Measurements from ENCODE around the gene ARHGEF33.

The ARHGEF33 gene

GRCh38 chr2:38889575-38889974 is at the start of gene ARHGEF33:
ARHGEF33 (plus strand) TSS chr2:38889875; CDS start chr2:38919448, 29,573 bp downstream.
- H3K4me3 ChIP-seq (replicated peaks; ENCODE audit: low read depth, low read length), result no peak within 1 kb of the TSS
- no peak for DNase-seq (ENCODE audit: extremely low read depth, low read depth)
- TF ChIP-seq, protein P1, sequence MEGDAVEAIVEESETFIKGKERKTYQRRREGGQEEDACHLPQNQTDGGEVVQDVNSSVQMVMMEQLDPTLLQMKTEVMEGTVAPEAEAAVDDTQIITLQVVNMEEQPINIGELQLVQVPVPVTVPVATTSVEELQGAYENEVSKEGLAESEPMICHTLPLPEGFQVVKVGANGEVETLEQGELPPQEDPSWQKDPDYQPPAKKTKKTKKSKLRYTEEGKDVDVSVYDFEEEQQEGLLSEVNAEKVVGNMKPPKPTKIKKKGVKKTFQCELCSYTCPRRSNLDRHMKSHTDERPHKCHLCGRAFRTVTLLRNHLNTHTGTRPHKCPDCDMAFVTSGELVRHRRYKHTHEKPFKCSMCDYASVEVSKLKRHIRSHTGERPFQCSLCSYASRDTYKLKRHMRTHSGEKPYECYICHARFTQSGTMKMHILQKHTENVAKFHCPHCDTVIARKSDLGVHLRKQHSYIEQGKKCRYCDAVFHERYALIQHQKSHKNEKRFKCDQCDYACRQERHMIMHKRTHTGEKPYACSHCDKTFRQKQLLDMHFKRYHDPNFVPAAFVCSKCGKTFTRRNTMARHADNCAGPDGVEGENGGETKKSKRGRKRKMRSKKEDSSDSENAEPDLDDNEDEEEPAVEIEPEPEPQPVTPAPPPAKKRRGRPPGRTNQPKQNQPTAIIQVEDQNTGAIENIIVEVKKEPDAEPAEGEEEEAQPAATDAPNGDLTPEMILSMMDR (IDR thresholded peaks at IDR 0.05; ENCODE audit: low read depth, low read length, missing control alignments), result no peak

DNA sequence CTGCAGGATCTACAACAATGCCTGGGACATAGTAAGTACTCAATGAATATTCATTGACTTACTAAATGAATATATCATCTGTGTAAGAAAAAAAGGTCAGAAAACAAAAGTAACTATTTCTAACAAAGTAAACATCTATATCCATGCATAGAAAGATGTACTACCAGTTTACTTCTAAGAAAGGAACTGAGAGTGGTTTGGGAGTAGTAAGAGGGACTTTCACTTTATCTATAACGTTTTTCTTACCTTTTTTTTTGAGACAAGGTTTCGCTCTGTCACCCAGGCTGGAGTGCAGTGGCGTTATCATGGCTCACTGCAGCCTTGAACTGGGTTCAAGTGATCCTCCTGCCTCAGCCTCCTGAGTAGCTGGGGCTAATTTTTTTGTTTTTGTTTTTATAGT is 39.6 kb upstream of the ARHGEF33 start:
- DNase-seq (ENCODE audit: extremely low read depth, low read depth), result no peak
- no peak overlapping the region for H3K4me3 ChIP-seq (replicated peaks; ENCODE audit: low read depth, low read length)
- TF ChIP-seq, protein P1 (IDR thresholded peaks at IDR 0.05; ENCODE audit: low read depth, low read length, missing control alignments), result no peak

DNA sequence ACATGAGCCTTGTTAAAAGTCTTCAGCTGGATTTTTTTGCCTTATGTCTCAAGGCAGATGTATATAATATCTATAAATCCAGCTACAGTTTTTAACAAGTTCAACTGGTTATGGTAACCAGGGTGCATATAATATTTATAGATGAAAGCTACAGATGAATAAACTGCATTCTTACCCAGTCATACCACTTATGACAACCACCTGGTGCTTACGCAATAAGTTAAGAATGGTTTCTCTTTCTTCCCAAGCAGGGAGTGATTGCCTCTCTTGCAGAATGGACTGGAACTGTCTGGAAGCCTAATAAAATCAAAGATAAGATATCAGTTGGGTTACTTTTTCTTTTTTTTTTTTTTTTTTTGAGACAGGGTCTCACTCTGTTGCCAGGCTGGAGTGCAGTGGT is 33.5 kb upstream of the ARHGEF33 start:
- DNase-seq (ENCODE audit: extremely low read depth, low read depth), result no peak
- TF ChIP-seq, protein P1 (IDR thresholded peaks at IDR 0.05; ENCODE audit: low read depth, low read length, missing control alignments), result no peak
- no peak overlapping the region for H3K4me3 ChIP-seq (replicated peaks; ENCODE audit: low read depth, low read length)

DNA sequence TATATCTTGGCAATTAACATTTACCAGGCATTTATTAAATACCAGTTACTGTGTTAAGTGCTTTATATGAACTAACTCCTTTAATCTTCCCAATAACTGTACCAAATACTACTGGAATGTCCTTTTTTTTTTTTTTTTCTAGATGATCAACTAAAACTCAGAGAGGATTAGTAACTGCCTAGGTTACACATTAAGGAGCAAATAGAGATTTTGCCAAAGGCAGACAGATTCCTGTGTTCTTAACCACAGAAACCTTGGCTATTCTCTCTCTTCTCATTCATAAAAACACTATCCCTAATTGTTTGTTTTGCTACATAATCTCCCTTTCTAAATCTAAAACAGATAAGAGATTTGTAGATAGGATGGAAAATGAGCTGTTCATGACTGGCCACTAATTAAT is 27.2 kb upstream of the ARHGEF33 start:
- TF ChIP-seq, protein P1 (IDR thresholded peaks at IDR 0.05; ENCODE audit: low read depth, low read length, missing control alignments), result no peak
- H3K4me3 ChIP-seq (replicated peaks; ENCODE audit: low read depth, low read length), result no peak overlapping the region
- no peak for DNase-seq (ENCODE audit: extremely low read depth, low read depth)

DNA sequence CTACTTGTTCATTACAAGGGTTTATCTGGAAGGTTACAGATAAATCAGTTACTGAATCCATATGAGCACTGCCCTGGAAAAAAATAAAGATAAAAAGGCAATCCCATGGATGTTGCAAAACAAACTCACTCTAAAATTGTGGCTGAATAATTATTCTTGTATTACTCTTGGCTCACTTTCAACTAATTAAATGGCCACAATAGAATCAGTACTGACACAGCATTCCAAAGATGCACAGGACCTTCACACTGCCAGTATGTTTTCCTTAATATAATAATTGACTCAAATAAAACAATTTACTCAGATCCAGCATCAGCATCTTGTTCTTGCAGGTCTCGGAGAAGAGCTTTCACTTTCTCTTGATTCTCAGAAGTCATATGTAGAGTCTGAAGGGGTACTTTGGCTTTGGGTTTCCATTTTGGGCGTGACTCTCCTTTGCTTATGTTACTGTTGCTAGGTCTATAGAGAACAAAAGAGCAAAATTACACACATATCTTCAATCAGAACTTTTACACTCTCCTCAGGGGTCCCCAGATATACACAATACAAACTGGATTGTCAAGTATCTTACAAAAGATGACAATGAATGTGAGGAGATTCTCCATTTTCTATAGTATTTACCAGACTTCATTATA is 26.5 kb upstream of the ARHGEF33 start:
- TF ChIP-seq, protein P1 (IDR thresholded peaks at IDR 0.05; ENCODE audit: low read depth, low read length, missing control alignments), result no peak
- DNase-seq (ENCODE audit: extremely low read depth, low read depth), result no peak
- no peak overlapping the region for H3K4me3 ChIP-seq (replicated peaks; ENCODE audit: low read depth, low read length)

- DNase-seq (ENCODE audit: extremely low read depth, low read depth), result no peak
- TF ChIP-seq, protein P1 (IDR thresholded peaks at IDR 0.05; ENCODE audit: low read depth, low read length, missing control alignments), result no peak
- no peak overlapping the region for H3K4me3 ChIP-seq (replicated peaks; ENCODE audit: low read depth, low read length)
Measured at GRCh38 chr2:38866773-38867443, 22.8 kb upstream of the ARHGEF33 start.
